ENCODE measurements around the gene EEA1.

Gene EEA1

DNA sequence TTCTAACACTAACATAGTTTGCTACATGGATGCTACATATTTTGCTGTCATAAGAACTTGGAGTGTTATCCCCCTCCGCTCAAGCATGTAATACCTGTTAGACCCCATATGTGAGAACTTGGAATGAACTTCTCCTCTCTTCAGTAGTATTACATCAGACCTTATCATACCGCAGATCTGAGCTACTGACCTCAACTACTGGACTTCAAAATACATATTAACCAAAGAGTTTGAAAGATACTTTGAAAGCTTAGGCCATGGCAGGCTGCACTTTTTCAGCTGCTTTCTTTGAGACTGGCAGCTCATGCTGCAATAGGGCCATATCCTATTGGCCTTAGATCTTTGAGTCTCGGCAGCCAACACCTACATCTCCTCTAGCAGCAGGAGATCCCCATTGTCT, 74.8 kb downstream of the EEA1 start:
- Histone ChIP-seq H3K9me3 (ENCODE audit: control insufficient read depth, insufficient read depth, low read depth, low read length) (no peaks in the 10 kb centered on the region), H3K27ac (ENCODE audit: low read depth, low read length) (no peak overlapping the region), H3K9ac (ENCODE audit: low read length) (no peak overlapping the region), H3K36me3 (ENCODE audit: control insufficient read depth, insufficient read depth, low read length) (peaks cover 18% of the 10 kb centered on the region), H3K27me3 (ENCODE audit: control insufficient read depth, insufficient read depth, low read length) (no peaks in the 10 kb centered on the region), H3K4me3 (ENCODE audit: low read depth, low read length) (no peak overlapping the region), H3K4me1 (ENCODE audit: control insufficient read depth, insufficient read depth, low read length) (no peaks in the 10 kb centered on the region)

DNA sequence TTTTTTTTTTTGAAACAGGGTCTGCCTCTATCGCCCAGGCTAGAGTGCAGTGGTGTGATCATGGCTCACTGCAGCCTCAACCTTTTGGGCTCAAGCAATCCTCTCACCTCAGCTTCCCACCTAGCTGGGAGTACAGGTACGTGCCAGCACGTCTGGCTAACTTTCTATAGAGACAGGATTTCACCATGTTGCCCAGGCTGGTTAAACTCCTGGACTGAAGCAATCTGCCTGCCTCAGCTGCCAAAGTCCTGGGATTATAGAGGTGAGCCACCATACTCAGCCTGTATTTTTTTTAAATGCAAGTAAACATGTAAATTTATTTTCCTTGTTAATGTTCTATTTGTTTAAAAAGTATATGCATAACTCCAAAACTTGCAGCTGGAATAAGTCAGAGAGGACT, 80.4 kb downstream of the EEA1 start:
- no peaks in the 10 kb centered on the region for H3K9me3 ChIP-seq (ENCODE audit: control insufficient read depth, insufficient read depth, low read depth, low read length)
- no peaks in the 10 kb centered on the region for H3K4me1 ChIP-seq (ENCODE audit: control insufficient read depth, insufficient read depth, low read length)
- H3K4me3 ChIP-seq (ENCODE audit: low read depth, low read length) = no peak overlapping the region
- no peak overlapping the region for H3K27ac ChIP-seq (ENCODE audit: low read depth, low read length)
- no peak overlapping the region for H3K9ac ChIP-seq (ENCODE audit: low read length)
- H3K27me3 ChIP-seq (ENCODE audit: control insufficient read depth, insufficient read depth, low read length) = no peaks in the 10 kb centered on the region
- peaks cover 10% of the 10 kb centered on the region for H3K36me3 ChIP-seq (ENCODE audit: control insufficient read depth, insufficient read depth, low read length)

DNA sequence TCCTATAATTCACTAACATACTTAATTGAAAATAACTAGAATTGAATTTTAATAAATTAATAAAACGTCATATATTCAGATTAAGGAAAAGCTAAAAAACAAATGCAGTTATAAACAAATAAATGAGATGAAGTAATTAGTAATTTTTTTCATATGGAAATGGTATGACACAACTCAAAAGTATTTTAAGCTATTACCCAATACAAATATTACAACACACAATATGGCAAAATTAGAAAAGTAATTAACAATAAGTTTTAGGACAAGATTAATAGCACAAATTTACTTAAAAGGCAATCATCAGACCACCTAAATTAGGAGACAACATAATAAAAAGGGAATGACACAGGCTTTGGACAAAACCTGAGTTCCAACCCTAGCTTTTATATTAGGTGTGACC, 81.7 kb downstream of the EEA1 start:
- Histone ChIP-seq H3K9ac (ENCODE audit: low read length) (no peak overlapping the region), H3K36me3 (ENCODE audit: control insufficient read depth, insufficient read depth, low read length) (peaks cover 10% of the 10 kb centered on the region), H3K27me3 (ENCODE audit: control insufficient read depth, insufficient read depth, low read length) (no peaks in the 10 kb centered on the region), H3K4me1 (ENCODE audit: control insufficient read depth, insufficient read depth, low read length) (no peaks in the 10 kb centered on the region), H3K27ac (ENCODE audit: low read depth, low read length) (no peak overlapping the region), H3K9me3 (ENCODE audit: control insufficient read depth, insufficient read depth, low read depth, low read length) (no peaks in the 10 kb centered on the region), H3K4me3 (ENCODE audit: low read depth, low read length) (no peak overlapping the region)

DNA sequence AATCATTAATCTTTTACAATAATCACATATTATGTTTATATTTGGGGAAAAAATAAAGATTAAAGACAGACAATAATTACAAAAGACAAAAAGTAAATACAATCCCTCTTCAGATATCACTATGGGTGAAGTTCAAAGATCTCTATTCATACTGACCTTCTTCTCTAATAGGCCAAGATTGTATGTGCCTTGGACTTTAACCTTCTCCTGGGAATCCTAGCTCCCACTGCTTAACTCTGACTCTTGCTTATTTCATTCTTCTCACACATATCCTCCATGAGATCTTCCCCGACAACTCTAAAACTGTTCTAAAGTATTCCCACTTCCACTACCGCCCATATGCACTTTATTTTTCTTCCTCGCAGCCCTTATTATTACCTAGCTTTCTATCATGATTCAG, 83.8 kb downstream of the EEA1 start:
- Histone ChIP-seq H3K27ac (ENCODE audit: low read depth, low read length) (no peak overlapping the region), H3K4me1 (ENCODE audit: control insufficient read depth, insufficient read depth, low read length) (no peaks in the 10 kb centered on the region), H3K27me3 (ENCODE audit: control insufficient read depth, insufficient read depth, low read length) (no peaks in the 10 kb centered on the region), H3K9ac (ENCODE audit: low read length) (no peak overlapping the region), H3K4me3 (ENCODE audit: low read depth, low read length) (no peak overlapping the region), H3K9me3 (ENCODE audit: control insufficient read depth, insufficient read depth, low read depth, low read length) (peaks cover 3% of the 10 kb centered on the region; the same call in 1 of the 2 replicates), H3K36me3 (ENCODE audit: control insufficient read depth, insufficient read depth, low read length) (peaks cover 4% of the 10 kb centered on the region)

DNA sequence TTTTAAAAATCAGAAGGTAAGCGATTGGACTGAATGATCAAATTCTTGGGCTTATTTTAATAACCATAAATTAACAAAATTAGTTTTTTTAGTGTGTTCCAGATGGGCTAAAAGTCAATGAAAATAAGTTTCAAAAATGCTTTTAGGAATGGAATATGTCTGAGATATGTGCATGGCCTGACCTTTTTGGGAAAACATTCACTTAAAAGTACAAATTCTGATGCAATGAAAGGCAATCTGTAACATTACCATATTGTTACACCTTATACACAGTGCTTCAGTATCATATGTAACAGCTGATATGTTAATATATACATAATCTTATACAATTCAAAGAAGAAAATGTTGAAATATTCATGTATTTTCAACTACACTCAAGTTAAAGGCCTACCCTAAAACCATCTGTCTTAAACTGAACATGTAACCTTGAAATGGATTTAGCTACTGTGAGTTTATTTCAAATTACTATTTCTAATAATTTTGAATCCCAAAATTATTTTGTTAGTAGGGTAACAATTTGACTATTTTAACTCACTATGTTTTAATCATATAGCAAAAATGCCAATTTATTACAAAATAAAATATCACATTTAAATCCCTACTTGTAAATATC, 84.8 kb downstream of the EEA1 start:
- Histone ChIP-seq H3K36me3 (ENCODE audit: control insufficient read depth, insufficient read depth, low read length) (peaks cover 4% of the 10 kb centered on the region; the same call in 1 of the 2 replicates), H3K9ac (ENCODE audit: low read length) (no peak overlapping the region), H3K4me3 (ENCODE audit: low read depth, low read length) (no peak overlapping the region), H3K27me3 (ENCODE audit: control insufficient read depth, insufficient read depth, low read length) (no peaks in the 10 kb centered on the region), H3K9me3 (ENCODE audit: control insufficient read depth, insufficient read depth, low read depth, low read length) (peaks cover 3% of the 10 kb centered on the region; the same call in 1 of the 2 replicates), H3K27ac (ENCODE audit: low read depth, low read length) (no peak overlapping the region), H3K4me1 (ENCODE audit: control insufficient read depth, insufficient read depth, low read length) (no peaks in the 10 kb centered on the region)

DNA sequence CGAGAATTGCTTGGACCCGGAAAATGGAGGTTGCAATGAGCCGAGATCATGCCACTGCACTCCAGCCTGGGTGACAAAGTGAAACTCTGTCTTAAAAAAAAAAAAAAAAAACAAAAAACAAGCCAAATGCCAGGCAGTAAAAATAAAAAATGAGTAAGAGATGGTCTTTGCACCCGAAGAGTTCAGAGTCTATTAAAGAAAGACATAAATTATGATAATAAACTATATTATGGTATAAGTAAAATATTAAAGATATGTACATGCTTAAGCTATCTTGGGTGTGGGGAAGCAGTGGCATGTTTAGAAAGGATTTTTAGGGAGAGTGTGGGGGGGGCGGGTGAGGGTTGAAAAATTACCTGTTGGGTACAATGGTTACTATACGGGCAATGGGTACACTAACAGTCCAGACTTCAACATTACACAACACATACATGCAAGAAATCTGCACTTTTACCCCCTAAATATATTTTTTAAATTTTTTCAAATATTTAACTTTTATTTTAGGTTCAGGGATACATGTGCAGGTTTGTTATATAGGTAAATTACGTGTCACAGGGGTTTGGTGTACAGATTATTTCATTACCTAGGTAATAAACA, 99.3 kb downstream of the EEA1 start:
- Histone ChIP-seq H3K9me3 (ENCODE audit: control insufficient read depth, insufficient read depth, low read depth, low read length) (no peaks in the 10 kb centered on the region), H3K9ac (ENCODE audit: low read length) (no peak overlapping the region), H3K27me3 (ENCODE audit: control insufficient read depth, insufficient read depth, low read length) (no peaks in the 10 kb centered on the region), H3K36me3 (ENCODE audit: control insufficient read depth, insufficient read depth, low read length) (peaks cover 3% of the 10 kb centered on the region; the same call in 1 of the 2 replicates), H3K4me3 (ENCODE audit: low read depth, low read length) (no peak overlapping the region), H3K4me1 (ENCODE audit: control insufficient read depth, insufficient read depth, low read length) (no peaks in the 10 kb centered on the region), H3K27ac (ENCODE audit: low read depth, low read length) (no peak overlapping the region)

DNA sequence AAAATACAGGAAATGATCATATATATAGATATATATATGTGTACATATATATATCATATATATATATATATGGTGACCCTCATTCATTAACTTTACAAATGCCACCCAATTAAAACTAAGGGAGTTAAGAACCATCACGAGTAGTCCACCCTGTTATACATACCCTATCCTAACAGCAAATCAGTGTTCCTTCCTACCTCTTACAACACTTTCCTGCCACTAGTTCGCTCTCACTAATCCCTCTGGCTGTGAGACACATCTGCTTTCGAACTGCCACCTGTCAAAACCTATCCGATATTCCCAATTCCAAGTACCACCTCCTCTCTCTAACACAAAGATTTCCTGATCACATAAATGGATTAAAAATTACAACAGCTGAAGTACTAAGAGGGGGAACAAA, 100.5 kb downstream of the EEA1 start:
- Histone ChIP-seq H3K9ac (ENCODE audit: low read length) (no peak overlapping the region), H3K4me1 (ENCODE audit: control insufficient read depth, insufficient read depth, low read length) (no peaks in the 10 kb centered on the region), H3K36me3 (ENCODE audit: control insufficient read depth, insufficient read depth, low read length) (peaks cover 3% of the 10 kb centered on the region; the same call in 1 of the 2 replicates), H3K9me3 (ENCODE audit: control insufficient read depth, insufficient read depth, low read depth, low read length) (no peaks in the 10 kb centered on the region), H3K27ac (ENCODE audit: low read depth, low read length) (no peak overlapping the region), H3K4me3 (ENCODE audit: low read depth, low read length) (no peak overlapping the region), H3K27me3 (ENCODE audit: control insufficient read depth, insufficient read depth, low read length) (no peaks in the 10 kb centered on the region)

DNA sequence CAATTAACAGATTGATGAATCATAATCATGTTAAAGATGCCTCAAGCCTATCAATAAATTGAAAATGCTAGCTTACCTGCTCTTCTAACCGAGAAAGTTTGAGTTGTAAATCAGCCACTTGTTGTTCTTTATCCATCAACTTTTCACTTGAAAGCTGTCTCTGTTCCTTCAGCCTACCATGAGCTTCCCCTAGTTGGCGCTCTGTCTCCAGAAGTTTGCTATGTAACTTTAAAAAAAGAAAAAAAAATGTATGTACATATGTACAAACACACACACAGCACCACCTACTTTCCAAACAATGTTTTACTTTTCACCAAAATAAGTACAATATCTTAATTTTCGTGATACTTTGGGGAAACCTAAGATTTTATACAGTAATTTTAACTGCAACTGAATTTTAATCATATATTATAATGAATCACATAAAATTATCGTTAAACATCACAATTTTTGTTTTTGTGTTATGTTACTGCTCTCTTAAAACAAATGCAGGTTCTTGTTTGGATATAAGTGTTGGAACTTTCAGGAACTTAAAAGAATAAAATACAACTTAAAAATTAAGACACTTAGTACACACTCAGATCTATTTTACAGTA, 101.2 kb downstream of the EEA1 start:
- no peaks in the 10 kb centered on the region for H3K9me3 ChIP-seq (ENCODE audit: control insufficient read depth, insufficient read depth, low read depth, low read length)
- H3K9ac ChIP-seq (ENCODE audit: low read length) = no peak overlapping the region
- no peaks in the 10 kb centered on the region for H3K27me3 ChIP-seq (ENCODE audit: control insufficient read depth, insufficient read depth, low read length)
- no peak overlapping the region for H3K4me3 ChIP-seq (ENCODE audit: low read depth, low read length)
- H3K4me1 ChIP-seq (ENCODE audit: control insufficient read depth, insufficient read depth, low read length) = no peaks in the 10 kb centered on the region
- peaks cover 3% of the 10 kb centered on the region; the same call in 1 of the 2 replicates for H3K36me3 ChIP-seq (ENCODE audit: control insufficient read depth, insufficient read depth, low read length)
- H3K27ac ChIP-seq (ENCODE audit: low read depth, low read length) = no peak overlapping the region

DNA sequence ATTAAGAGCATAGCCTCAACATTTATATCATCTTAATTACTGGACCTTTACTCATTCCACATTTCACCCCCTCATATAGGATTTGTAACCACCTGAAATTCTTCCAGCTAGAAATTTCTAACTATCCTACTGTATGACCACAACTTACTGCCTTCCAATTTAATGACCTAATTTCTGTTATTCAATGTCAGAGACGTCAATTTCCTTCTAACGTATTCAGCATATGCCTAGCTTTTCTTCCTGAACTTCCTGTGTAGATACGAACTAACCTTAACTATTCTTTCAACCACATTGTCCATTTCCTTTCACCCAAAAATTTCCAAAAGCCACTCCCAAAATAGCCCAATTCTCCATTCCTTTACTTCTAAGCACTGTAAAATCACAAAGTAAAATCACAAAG, 108.0 kb downstream of the EEA1 start:
- Histone ChIP-seq H3K4me3 (ENCODE audit: low read depth, low read length) (no peak overlapping the region), H3K9me3 (ENCODE audit: control insufficient read depth, insufficient read depth, low read depth, low read length) (no peaks in the 10 kb centered on the region), H3K36me3 (ENCODE audit: control insufficient read depth, insufficient read depth, low read length) (peaks cover 6% of the 10 kb centered on the region; the same call in 1 of the 2 replicates), H3K4me1 (ENCODE audit: control insufficient read depth, insufficient read depth, low read length) (no peaks in the 10 kb centered on the region), H3K27me3 (ENCODE audit: control insufficient read depth, insufficient read depth, low read length) (no peaks in the 10 kb centered on the region), H3K27ac (ENCODE audit: low read depth, low read length) (no peak overlapping the region), H3K9ac (ENCODE audit: low read length) (no peak overlapping the region)

DNA sequence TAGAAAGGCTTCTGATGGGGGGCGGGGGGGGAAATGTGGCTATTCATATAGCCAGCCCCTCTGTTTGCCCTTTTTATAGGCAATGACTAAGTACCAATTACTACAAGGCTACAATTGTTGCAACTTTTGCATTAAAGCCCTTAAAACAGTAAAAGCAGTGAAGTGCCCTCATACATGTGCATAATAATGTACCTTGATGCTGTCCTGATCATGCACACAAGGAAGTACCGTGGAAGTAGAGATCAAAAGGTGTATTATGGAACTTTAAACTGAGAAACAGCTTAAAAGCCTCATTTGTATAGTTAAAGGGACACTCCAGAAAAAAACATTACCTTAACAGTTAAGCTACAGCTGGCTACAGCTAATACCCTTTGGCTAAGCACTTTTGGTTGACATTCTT, 114.5 kb downstream of the EEA1 start:
- no peak overlapping the region for H3K9ac ChIP-seq (ENCODE audit: low read length)
- no peaks in the 10 kb centered on the region for H3K9me3 ChIP-seq (ENCODE audit: control insufficient read depth, insufficient read depth, low read depth, low read length)
- no peak overlapping the region for H3K4me3 ChIP-seq (ENCODE audit: low read depth, low read length)
- no peak overlapping the region for H3K27ac ChIP-seq (ENCODE audit: low read depth, low read length)
- H3K4me1 ChIP-seq (ENCODE audit: control insufficient read depth, insufficient read depth, low read length) = no peaks in the 10 kb centered on the region
- H3K27me3 ChIP-seq (ENCODE audit: control insufficient read depth, insufficient read depth, low read length) = no peaks in the 10 kb centered on the region
- peaks cover 8% of the 10 kb centered on the region for H3K36me3 ChIP-seq (ENCODE audit: control insufficient read depth, insufficient read depth, low read length)

DNA sequence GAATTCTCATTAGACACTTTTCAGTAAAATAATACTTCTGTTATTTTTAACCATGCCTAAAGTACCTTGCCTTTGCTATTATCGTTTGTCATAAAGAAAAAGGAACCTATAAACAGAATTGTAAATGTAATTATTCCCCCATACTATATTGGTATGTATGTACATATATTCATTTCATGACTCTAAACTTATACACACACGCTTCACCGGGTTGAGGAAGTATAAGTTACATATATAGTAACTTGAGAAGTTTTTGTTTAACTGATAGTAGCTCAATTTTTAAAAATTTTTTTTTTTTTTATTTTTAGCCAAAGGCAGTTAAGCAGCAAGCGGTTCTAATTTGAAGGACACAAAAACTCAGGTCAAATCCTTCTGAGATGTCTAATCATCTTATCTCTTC, 118.7 kb downstream of the EEA1 start:
- H3K4me1 ChIP-seq (ENCODE audit: control insufficient read depth, insufficient read depth, low read length) = no peaks in the 10 kb centered on the region
- no peak overlapping the region for H3K4me3 ChIP-seq (ENCODE audit: low read depth, low read length)
- H3K27ac ChIP-seq (ENCODE audit: low read depth, low read length) = no peak overlapping the region
- no peaks in the 10 kb centered on the region for H3K27me3 ChIP-seq (ENCODE audit: control insufficient read depth, insufficient read depth, low read length)
- no peak overlapping the region for H3K9ac ChIP-seq (ENCODE audit: low read length)
- no peaks in the 10 kb centered on the region for H3K9me3 ChIP-seq (ENCODE audit: control insufficient read depth, insufficient read depth, low read depth, low read length)
- H3K36me3 ChIP-seq (ENCODE audit: control insufficient read depth, insufficient read depth, low read length) = peaks cover 8% of the 10 kb centered on the region
